Thymus (tissue), 11 donors: ENCODE measurements around the gene ASCC2. TPM values are rescaled to one million over a fixed set of nuclear protein-coding genes. Genes with fewer than 3 reads are reported as not detected.
"Not testable (repeated sequence)": the region's sequence is repeated elsewhere in the genome, so short reads cannot be mapped to it uniquely, and the experiment has no call there.

Experiments
- DNase-seq, 9 donors: peaks; one replicate each; pipeline ENCODE4 v3.0.0-alpha.2; 2013; ENCODE audit warnings: low spot score in 9 of 9, low read depth in 6 of 9, missing footprints in 1 of 9
- H3K27ac ChIP-seq, 2 donors: one replicate each; pipeline ENCODE4 v1.5.1; 2013; ENCODE audit warnings: control low read depth in 1 of 2, low read depth in 1 of 2, low read length in 1 of 2, mild to moderate bottlenecking in 1 of 2, moderate library complexity in 1 of 2
- H3K27me3 ChIP-seq, 2 donors: one replicate each; pipeline ENCODE4 v1.5.1; 2013; ENCODE audit warnings: low read length in 1 of 2; ENCODE audit not compliant: control insufficient read depth in 2 of 2, insufficient read depth in 1 of 2
- H3K36me3 ChIP-seq, 2 donors: one replicate each; pipeline ENCODE4 v1.5.1; 2013; ENCODE audit warnings: low read length in 1 of 2, mild to moderate bottlenecking in 1 of 2, moderate library complexity in 1 of 2; ENCODE audit not compliant: control insufficient read depth in 2 of 2, insufficient read depth in 2 of 2
- H3K4me1 ChIP-seq, 2 donors: one replicate each; pipeline ENCODE4 v1.5.1; 2013; ENCODE audit warnings: low read length in 2 of 2; ENCODE audit not compliant: control insufficient read depth in 2 of 2, insufficient read depth in 2 of 2
- H3K4me3 ChIP-seq, 2 donors: one replicate each; pipeline ENCODE4 v1.5.1; 2013; ENCODE audit warnings: low read length in 2 of 2, control low read depth in 1 of 2, mild to moderate bottlenecking in 1 of 2
- H3K9me3 ChIP-seq, 2 donors: one replicate each; pipeline ENCODE4 v1.5.1; 2013; ENCODE audit warnings: low read length in 1 of 2, mild to moderate bottlenecking in 1 of 2; ENCODE audit not compliant: control insufficient read depth in 2 of 2, insufficient read depth in 1 of 2
- WGBS: extraction: QIAGEN DNeasy Blood & Tissue Kit; methylation state at CpG from one replicate; pipeline ENCODE4 v1.1.7; 2013; 5-methylcytosine and 5-hydroxymethylcytosine counted together
- polyA plus RNA-seq: library from polyadenylated mRNA; stranded (reverse); fragments of 200-250 nt; gene quantifications from one replicate; pipeline ENCODE4 v1.2.3, GENCODE V29; 2013
- total RNA-seq: library from RNA; stranded (reverse); fragments of 120-200 nt; gene quantifications from one replicate; pipeline ENCODE4 v1.2.4, GENCODE V29; 2013
- donor health status: healthy.

ASCC2 gene
- total and polyA plus RNA-seq, 2 donors: 26.4 to 51.8 TPM

- WGBS: 60% methylated on average over 15 of the region's 15 CpGs
- Histone ChIP-seq H3K4me3 (peak overlapping the region; percentile 87 to 94), H3K36me3 (peaks cover 16 to 20% of the 10 kb centered on the region in 2 donors), H3K27ac (peak overlapping the region; percentile 77 to 86), H3K9me3 (no peaks in the 10 kb centered on the region), H3K27me3 (no peaks in the 10 kb centered on the region), H3K4me1 (peaks cover 11 to 16% of the 10 kb centered on the region in 2 donors)
- DNase-seq: peak in 3 of 9 donors; percentile 8 to 54 (median 28)
These were observed 72.0 kb downstream of the ASCC2 start for GRCh38 chr22:29765905-29766631.

- Histone ChIP-seq H3K36me3 (no peaks in the 10 kb centered on the region), H3K4me1 (peaks cover 3 to 9% of the 10 kb centered on the region in 2 donors), H3K27me3 (no peaks in the 10 kb centered on the region), H3K9me3 (no peaks in the 10 kb centered on the region), H3K4me3 (no peak overlapping the region), H3K27ac (no peak overlapping the region)
- no peak for DNase-seq
- 97% methylated on average over 15 of the region's 15 CpGs for WGBS
These were observed 75.8 kb downstream of the ASCC2 start for GRCh38 chr22:29762263-29762662.

GRCh38 chr22:29758959-29759358 is 79.1 kb downstream of the ASCC2 start:
- Histone ChIP-seq H3K27me3 (no peaks in the 10 kb centered on the region), H3K4me1 (no peaks in the 10 kb centered on the region), H3K4me3 (no peak overlapping the region), H3K9me3 (no peaks in the 10 kb centered on the region), H3K27ac (no peak overlapping the region), H3K36me3 (peaks cover 0 to 4% of the 10 kb centered on the region in 2 donors)
- 97% methylated on average over 5 of the region's 5 CpGs for WGBS
- DNase-seq: no peak

- Histone ChIP-seq H3K27me3 (no peaks in the 10 kb centered on the region), H3K9me3 (no peaks in the 10 kb centered on the region), H3K4me3 (no peak overlapping the region), H3K36me3 (peaks cover 0 to 7% of the 10 kb centered on the region in 2 donors), H3K4me1 (no peaks in the 10 kb centered on the region), H3K27ac (no peak overlapping the region)
- no peak for DNase-seq
- WGBS: 96% methylated on average over 7 of the region's 7 CpGs
These were observed 79.9 kb downstream of the ASCC2 start for GRCh38 chr22:29758068-29758622.

GRCh38 chr22:29757096-29757495 is 81.0 kb downstream of the ASCC2 start:
- Histone ChIP-seq H3K27ac (no peak overlapping the region), H3K4me3 (no peak overlapping the region), H3K36me3 (peaks cover 0 to 7% of the 10 kb centered on the region in 2 donors), H3K9me3 (no peaks in the 10 kb centered on the region), H3K4me1 (no peaks in the 10 kb centered on the region), H3K27me3 (no peaks in the 10 kb centered on the region)
- 97% methylated on average over 3 of the region's 3 CpGs for WGBS
- no peak for DNase-seq

GRCh38 chr22:29756341-29756740 is 81.7 kb downstream of the ASCC2 start:
- Histone ChIP-seq H3K4me3 (no peak overlapping the region), H3K9me3 (no peaks in the 10 kb centered on the region), H3K36me3 (peaks cover 0 to 7% of the 10 kb centered on the region in 2 donors), H3K27ac (no peak overlapping the region), H3K4me1 (peaks cover 0 to 2% of the 10 kb centered on the region in 2 donors), H3K27me3 (no peaks in the 10 kb centered on the region)
- DNase-seq: no peak
- WGBS: 97% methylated on average over 7 of the region's 7 CpGs

- WGBS: 98% methylated on average over 9 of the region's 9 CpGs
- peaks cover 0 to 7% of the 10 kb centered on the region in 2 donors for H3K36me3 ChIP-seq
These were observed 82.2 kb downstream of the ASCC2 start for GRCh38 chr22:29755889-29756288.

GRCh38 chr22:29754658-29755395 is 83.2 kb downstream of the ASCC2 start:
- not testable (repeated sequence) for H3K9me3 ChIP-seq, H3K4me3 ChIP-seq, H3K4me1 ChIP-seq, H3K27ac ChIP-seq, DNase-seq, H3K36me3 ChIP-seq, H3K27me3 ChIP-seq
- 98% methylated on average over 11 of the region's 11 CpGs for WGBS

More at GRCh38 chr22:29755889-29756288, 82.2 kb downstream of the ASCC2 start:
- Histone ChIP-seq H3K4me3 (no peak overlapping the region), H3K27me3 (no peaks in the 10 kb centered on the region), H3K9me3 (no peaks in the 10 kb centered on the region), H3K4me1 (peaks cover 0 to 7% of the 10 kb centered on the region in 2 donors), H3K27ac (no peak overlapping the region)
- DNase-seq: no peak
